ENCODE results near the gene PDPR.

GRCh38 chr16:70161350-70161749, 47.2 kb downstream of the PDPR start:
- TF ChIP-seq GABPA (IDR thresholded peaks at IDR 0.05; ENCODE audit: low read depth) (no peak), RB1 (IDR thresholded peaks at IDR 0.05; ENCODE audit: borderline replicate concordance) (no peak), CEBPB (IDR thresholded peaks at IDR 0.05; ENCODE audit: borderline replicate concordance in 1 of 2, low read depth in 2 of 2, low read length in 2 of 2) (no peak), E2F4 (IDR thresholded peaks at IDR 0.05; ENCODE audit: low read depth, low read length) (no peak)
- TF ChIP-seq, protein P1, sequence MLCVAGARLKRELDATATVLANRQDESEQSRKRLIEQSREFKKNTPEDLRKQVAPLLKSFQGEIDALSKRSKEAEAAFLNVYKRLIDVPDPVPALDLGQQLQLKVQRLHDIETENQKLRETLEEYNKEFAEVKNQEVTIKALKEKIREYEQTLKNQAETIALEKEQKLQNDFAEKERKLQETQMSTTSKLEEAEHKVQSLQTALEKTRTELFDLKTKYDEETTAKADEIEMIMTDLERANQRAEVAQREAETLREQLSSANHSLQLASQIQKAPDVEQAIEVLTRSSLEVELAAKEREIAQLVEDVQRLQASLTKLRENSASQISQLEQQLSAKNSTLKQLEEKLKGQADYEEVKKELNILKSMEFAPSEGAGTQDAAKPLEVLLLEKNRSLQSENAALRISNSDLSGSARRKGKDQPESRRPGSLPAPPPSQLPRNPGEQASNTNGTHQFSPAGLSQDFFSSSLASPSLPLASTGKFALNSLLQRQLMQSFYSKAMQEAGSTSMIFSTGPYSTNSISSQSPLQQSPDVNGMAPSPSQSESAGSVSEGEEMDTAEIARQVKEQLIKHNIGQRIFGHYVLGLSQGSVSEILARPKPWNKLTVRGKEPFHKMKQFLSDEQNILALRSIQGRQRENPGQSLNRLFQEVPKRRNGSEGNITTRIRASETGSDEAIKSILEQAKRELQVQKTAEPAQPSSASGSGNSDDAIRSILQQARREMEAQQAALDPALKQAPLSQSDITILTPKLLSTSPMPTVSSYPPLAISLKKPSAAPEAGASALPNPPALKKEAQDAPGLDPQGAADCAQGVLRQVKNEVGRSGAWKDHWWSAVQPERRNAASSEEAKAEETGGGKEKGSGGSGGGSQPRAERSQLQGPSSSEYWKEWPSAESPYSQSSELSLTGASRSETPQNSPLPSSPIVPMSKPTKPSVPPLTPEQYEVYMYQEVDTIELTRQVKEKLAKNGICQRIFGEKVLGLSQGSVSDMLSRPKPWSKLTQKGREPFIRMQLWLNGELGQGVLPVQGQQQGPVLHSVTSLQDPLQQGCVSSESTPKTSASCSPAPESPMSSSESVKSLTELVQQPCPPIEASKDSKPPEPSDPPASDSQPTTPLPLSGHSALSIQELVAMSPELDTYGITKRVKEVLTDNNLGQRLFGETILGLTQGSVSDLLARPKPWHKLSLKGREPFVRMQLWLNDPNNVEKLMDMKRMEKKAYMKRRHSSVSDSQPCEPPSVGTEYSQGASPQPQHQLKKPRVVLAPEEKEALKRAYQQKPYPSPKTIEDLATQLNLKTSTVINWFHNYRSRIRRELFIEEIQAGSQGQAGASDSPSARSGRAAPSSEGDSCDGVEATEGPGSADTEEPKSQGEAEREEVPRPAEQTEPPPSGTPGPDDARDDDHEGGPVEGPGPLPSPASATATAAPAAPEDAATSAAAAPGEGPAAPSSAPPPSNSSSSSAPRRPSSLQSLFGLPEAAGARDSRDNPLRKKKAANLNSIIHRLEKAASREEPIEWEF (IDR thresholded peaks at IDR 0.05; ENCODE audit: insufficient replicate concordance, low read depth, low read length), result no peak
